HepG2 (cell line): ENCODE data around the gene PFN4. TPM values are rescaled to one million over a fixed set of nuclear protein-coding genes. Genes with fewer than 3 reads are reported as not detected.
A peak's percentile ranks its signal among the peaks of the same experiment; 100 is the strongest.

Source experiments
- ATAD3A ChIP-seq: sonication (generic); formaldehyde crosslinking; IDR thresholded peaks from 2 replicates; pipeline ENCODE4 v1.4.0; 2020; ENCODE audit warnings: missing genetic modification reagents
- BCLAF1 ChIP-seq: fragments of 450-650 bp; IDR thresholded peaks from 2 replicates; pipeline ENCODE4 v1.6.1; 2017; ENCODE audit warnings: mild to moderate bottlenecking
- CBX2 ChIP-seq, 2 experiments: fragments of 200-600 bp in 1 of 2; sonication (generic); formaldehyde crosslinking in 1 of 2; IDR thresholded peaks; 2 replicates each; pipeline versions ENCODE4 v1.7.0 to v1.8.1; 2018 to 2022; ENCODE audit warnings: low read depth in 2 of 2, low read length in 1 of 2, mild to moderate bottlenecking in 1 of 2, missing genetic modification reagents in 1 of 2
- EP300 ChIP-seq, 3 experiments: sonication (generic) in 1 of 3; formaldehyde crosslinking in 1 of 3; IDR thresholded peaks; 2 replicates each; pipeline versions ENCODE4 v1.5.1 to v1.6.1; 2011 to 2020; ENCODE audit warnings: low read depth in 2 of 3, low read length in 2 of 3, borderline replicate concordance in 1 of 3, improper control_type of control experiment in 1 of 3, mild to moderate bottlenecking in 1 of 3, missing genetic modification reagents in 1 of 3, moderate library complexity in 1 of 3
- HHEX ChIP-seq: IDR thresholded peaks from 2 replicates; pipeline ENCODE4 v1.6.1; 2016; ENCODE audit warnings: control low read depth
- HNF4A ChIP-seq: sonication (generic); formaldehyde crosslinking; IDR thresholded peaks from 2 replicates; pipeline ENCODE4 v1.4.0; 2020; ENCODE audit warnings: missing genetic modification reagents
- MXD4 ChIP-seq: IDR thresholded peaks from 2 replicates; pipeline ENCODE4 v1.6.1; 2016; ENCODE audit warnings: mild to moderate bottlenecking, missing biosample characterization, missing genetic modification reagents
- POLR2A ChIP-seq, 2 experiments: IDR thresholded peaks; 2 replicates each; pipeline ENCODE4 v1.6.1; 2011; ENCODE audit warnings: low read depth in 2 of 2, low read length in 2 of 2, mild to moderate bottlenecking in 1 of 2, moderate library complexity in 1 of 2; ENCODE audit not compliant: insufficient read depth in 1 of 2
- RFX3 ChIP-seq: IDR thresholded peaks from 2 replicates; pipeline ENCODE4 v1.6.1; 2016; ENCODE audit warnings: missing biosample characterization, missing genetic modification reagents
- RFX5 ChIP-seq: IDR thresholded peaks from 2 replicates; pipeline ENCODE4 v1.6.1; 2011; ENCODE audit warnings: low read depth, low read length, improper control_type of control experiment
- SIN3B ChIP-seq: fragments of 150-350 bp; IDR thresholded peaks from 2 replicates; pipeline ENCODE4 v1.6.1; 2014; ENCODE audit warnings: low read length
- YEATS4 ChIP-seq: sonication (generic); formaldehyde crosslinking; IDR thresholded peaks from 2 replicates; pipeline ENCODE4 v1.4.0; 2020; ENCODE audit warnings: missing genetic modification reagents, borderline replicate concordance
- ZNF101 ChIP-seq: sonication (generic); formaldehyde crosslinking; IDR thresholded peaks from 2 replicates; pipeline ENCODE4 v1.4.0; 2020; ENCODE audit warnings: mild to moderate bottlenecking, low read depth, missing genetic modification reagents, borderline replicate concordance
- ZNF136 ChIP-seq: sonication (generic); formaldehyde crosslinking; IDR thresholded peaks from 2 replicates; pipeline ENCODE4 v1.8.1; 2022; ENCODE audit warnings: low read depth, mild to moderate bottlenecking, moderate library complexity, missing genetic modification reagents
- ZNF33B ChIP-seq: sonication (generic); formaldehyde crosslinking; IDR thresholded peaks from 2 replicates; pipeline ENCODE4 v1.5.1; 2020; ENCODE audit warnings: mild to moderate bottlenecking, missing genetic modification reagents
- ZNF652 ChIP-seq: IDR thresholded peaks from 2 replicates; pipeline ENCODE4 v1.6.1; 2016; ENCODE audit warnings: low read depth, borderline replicate concordance
- ZNF766 ChIP-seq: sonication (generic); formaldehyde crosslinking; IDR thresholded peaks from 2 replicates; pipeline ENCODE4 v1.5.0; 2020; ENCODE audit warnings: missing genetic modification reagents, borderline replicate concordance
- ZNF781 ChIP-seq: sonication (generic); formaldehyde crosslinking; IDR thresholded peaks from 2 replicates; pipeline ENCODE4 v1.5.1; 2020; ENCODE audit warnings: borderline replicate concordance, mild to moderate bottlenecking, missing genetic modification reagents; ENCODE audit errors: not compliant biosample characterization
- ZNF883 ChIP-seq: sonication (generic); formaldehyde crosslinking; IDR thresholded peaks from 2 replicates; pipeline ENCODE4 v1.5.1; 2020; ENCODE audit warnings: mild to moderate bottlenecking, missing genetic modification reagents; ENCODE audit errors: not compliant biosample characterization
- polyA plus RNA-seq, 8 experiments: library from polyadenylated mRNA; depleted of rRNA in 3 of 8; stranded (reverse) in 7 of 8; unstranded in 1 of 8; fragments of >200 nt; fragmentation: Illumina TruSeq in 4 of 8; extraction: Trizol in 4 of 8; gene quantifications; 2 replicates each; pipeline versions ENCODE4 v1.2.1 to v1.2.3, GENCODE V29; 2011 to 2016; ENCODE audit warnings: low read depth in 4 of 8, missing spikeins in 1 of 8, mixed read lengths in 1 of 8; ENCODE audit not compliant: insufficient read depth in 1 of 8
- total RNA-seq, 5 experiments: library from RNA; depleted of rRNA; stranded (reverse); fragments of >200 nt; fragmentation: Illumina TruSeq; extraction: Trizol; gene quantifications; 2 replicates each; pipeline ENCODE4 v1.2.3, GENCODE V29; 2016; ENCODE audit warnings: low read depth in 1 of 5

The PFN4 gene
- total and polyA plus RNA-seq, 2 of the 13 experiments (the other 11 are each of a cell fraction or from before 2014, with no cell fraction given), result 0.12 to 0.20 TPM

GRCh38 chr2:24084386-24085199, 38.5 kb downstream of the PFN4 start, which contains the start of gene TP53I3 (continued):
- TF ChIP-seq MXD4 (CRISPR knock-in tag) (peak; percentile 3; the same call in 1 of the 2 replicates), ZNF766 (CRISPR knock-in tag) (no peak), ATAD3A (CRISPR knock-in tag) (no peak), HHEX (CRISPR knock-in tag) (no peak), YEATS4 (CRISPR knock-in tag) (peak; percentile 95), ZNF136 (no peak; the same call in 1 of the 2 replicates), ZNF883 (CRISPR knock-in tag) (no peak), RFX3 (CRISPR knock-in tag) (peak; percentile 4; the same call in 1 of the 2 replicates), CBX2 (IDR thresholded peaks at IDR 0.05; ENCODE audit: low read depth, low read length) (no peak), CBX2 (CRISPR knock-in tag; IDR thresholded peaks at IDR 0.05; ENCODE audit: low read depth) (no peak), BCLAF1 (no peak), ZNF33B (CRISPR knock-in tag) (peak; percentile 85; the same call in 1 of the 2 replicates), SIN3B (0 out of 2 replicates have a peak, but pooled peaks have one; percentile 31), ZNF101 (CRISPR knock-in tag) (no peak), EP300 (IDR thresholded peaks at IDR 0.05; ENCODE audit: low read depth in 2 of 2, low read length in 2 of 2) (no peak; a peak in 1 of 4 replicates), EP300 (CRISPR knock-in tag; IDR thresholded peaks at IDR 0.05; ENCODE audit: borderline replicate concordance) (no peak), ZNF781 (CRISPR knock-in tag) (no peak), HNF4A (CRISPR knock-in tag) (no peak), POLR2A (IDR thresholded peaks at IDR 0.05; ENCODE audit: insufficient read depth in 1 of 2, low read depth in 2 of 2, low read length in 2 of 2) (peak; percentile 73 to 75), RFX5 (no peak), ZNF652 (CRISPR knock-in tag) (no peak)
